HTERT RPE-1 (cell line): ENCODE measurements around the gene TAMM41.
"Not testable (repeated sequence)": the region's sequence is repeated elsewhere in the genome, so short reads cannot be mapped to it uniquely, and the experiment has no call there.

Experiments
- in situ Hi-C: fragments of 300-500 bp; cut with MboI; formaldehyde crosslinking; loops from 4 replicates; pipeline ENCODE4 v1.14.3; 2020; ENCODE audit warnings: low sequenced_read_pairs

TAMM41 gene

GRCh38 chr3:11769704-11770476 lies 76.8 kb downstream of the TAMM41 start:
- in situ Hi-C loops, result no loop called here

- in situ Hi-C loops, result no loop called here
These were observed 78.1 kb downstream of the TAMM41 start for GRCh38 chr3:11768604-11769003.

- in situ Hi-C loops, result no loop called here
These were observed 81.7 kb downstream of the TAMM41 start for GRCh38 chr3:11764931-11765363.

GRCh38 chr3:11759996-11760395 lies 86.7 kb downstream of the TAMM41 start:
- in situ Hi-C loops, result no loop called here

- in situ Hi-C loops, result no loop called here
These were observed 88.8 kb downstream of the TAMM41 start for GRCh38 chr3:11757929-11758328.

GRCh38 chr3:11757441-11757875 lies 89.2 kb downstream of the TAMM41 start:
- in situ Hi-C loops, result no loop called here

- in situ Hi-C loops, result no loop called here
These were observed 91.4 kb downstream of the TAMM41 start for GRCh38 chr3:11755276-11755675.

- in situ Hi-C loops, result not testable (repeated sequence)
These were observed 94.4 kb downstream of the TAMM41 start for GRCh38 chr3:11752254-11752653.

GRCh38 chr3:11748306-11748705 lies 98.4 kb downstream of the TAMM41 start:
- in situ Hi-C loops, result not testable (repeated sequence)
